ENCODE data around the gene GLYATL2. TPM values are rescaled to one million over a fixed set of nuclear protein-coding genes. Genes with fewer than 3 reads are reported as not detected.

GLYATL2 gene
- total RNA-seq (2022; extraction: Qiagen RNA extraction), result 0.24 TPM in 1 of 5 replicates, not detected in the others

GRCh38 chr11:58844361-58845005 is at the start of gene GLYATL2:
TSS of gene GLYATL2 (minus strand) at chr11:58844704. CDS start at chr11:58839612, 5,092 bp downstream.

Other genes starting within 250 kb of the GLYATL2 start
- gene CNTF, start 222.0 kb downstream of the GLYATL2 start, total RNA-seq (2022; extraction: Qiagen RNA extraction), result 1.2 to 1.4 TPM (median 1.3 TPM) in 5 replicates
- gene GLYAT, start 112.8 kb downstream of the GLYATL2 start, total RNA-seq (2022; extraction: Qiagen RNA extraction), result not detected in 5 replicates
- not detected in 5 replicates for gene GLYATL1, start 94.8 kb upstream of the GLYATL2 start, total RNA-seq (2022; extraction: Qiagen RNA extraction)
- gene GLYATL1B, start 241.6 kb upstream of the GLYATL2 start, total RNA-seq (2022; extraction: Qiagen RNA extraction), result not detected in 5 replicates

All from A549 treated with Mapracorat at 1 μM for 4 hours (cell line).